ENCODE results near the gene SH3BGR.

GRCh38 chr21:39466584-39466983, 14.8 kb downstream of the SH3BGR start:
- TF ChIP-seq CTCF (IDR thresholded peaks at IDR 0.05; ENCODE audit: low read depth, low read length, missing input control) (no peak), GABPA (IDR thresholded peaks at IDR 0.05 in 1 of 2, conservative IDR thresholded peaks at IDR 0.05 in 1 of 2) (no peak), HNF4A (conservative IDR thresholded peaks at IDR 0.05) (no peak), ATF3 (IDR thresholded peaks at IDR 0.05) (no peak), TAF1 (conservative IDR thresholded peaks at IDR 0.05) (no peak), YY1 (IDR thresholded peaks at IDR 0.05) (no peak), MAX (IDR thresholded peaks at IDR 0.05) (no peak), SP1 (IDR thresholded peaks at IDR 0.05) (no peak), EGR1 (IDR thresholded peaks at IDR 0.05; ENCODE audit: low read depth in 2 of 2) (no peak), RAD21 (IDR thresholded peaks at IDR 0.05) (no peak), FOXA2 (IDR thresholded peaks at IDR 0.05) (no peak), REST (IDR thresholded peaks at IDR 0.05) (no peak), FOXA1 (IDR thresholded peaks at IDR 0.05) (no peak)

All from liver (tissue), 3 donors.